GM23338 (cell line): ENCODE measurements around the gene BPIFB1.

Experiments
- POLR2AphosphoS5 ChIP-seq: IDR thresholded peaks from 2 replicates; pipeline ENCODE4 v1.6.1; 2016; ENCODE audit warnings: antibody characterized with exemption, low read depth
- ZNF114 ChIP-seq: fragments of 250-450 bp; sonication (Bioruptor Pico); IDR thresholded peaks from 2 replicates; pipeline ENCODE4 v1.5.0; 2020; ENCODE audit warnings: mild to moderate bottlenecking, moderate library complexity
- TF ChIP-seq, protein P1 (sequence below), 2 experiments: fragments of 200-600 bp in 1 of 2; sonication (generic) in 1 of 2; conservative IDR thresholded peaks; 2 replicates each; pipeline versions ENCODE4 v1.5.1 to v1.6.1; 2016 to 2017; ENCODE audit warnings: antibody characterized with exemption in 2 of 2, low read depth in 2 of 2, mild to moderate bottlenecking in 2 of 2, moderate library complexity in 1 of 2
- TF ChIP-seq, protein P2 (sequence below): fragments of 250-450 bp; sonication (Bioruptor Pico); IDR thresholded peaks from 2 replicates; pipeline ENCODE4 v1.5.0; 2020; ENCODE audit warnings: mild to moderate bottlenecking, moderate library complexity

DNA sequence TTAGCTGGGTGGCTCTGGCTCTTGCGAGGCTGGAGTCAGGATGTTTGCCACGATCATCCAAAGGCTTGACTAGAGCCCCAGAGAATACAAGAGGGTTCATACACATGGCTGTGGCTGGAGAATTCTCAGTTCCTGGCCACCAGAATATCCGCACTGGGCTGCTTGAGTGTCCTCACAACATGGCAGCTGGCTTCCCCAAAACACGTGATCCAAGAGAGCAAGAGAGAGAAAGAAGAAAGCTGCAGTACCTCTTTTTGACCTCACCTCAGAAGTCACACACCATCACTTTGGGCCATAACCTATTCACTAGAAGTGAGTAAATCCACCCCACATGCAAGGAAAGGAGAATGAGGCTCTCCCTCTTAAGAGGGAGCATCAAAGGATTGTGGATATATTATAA lies 21.5 kb upstream of the BPIFB1 start:
- TF ChIP-seq, protein P1, sequence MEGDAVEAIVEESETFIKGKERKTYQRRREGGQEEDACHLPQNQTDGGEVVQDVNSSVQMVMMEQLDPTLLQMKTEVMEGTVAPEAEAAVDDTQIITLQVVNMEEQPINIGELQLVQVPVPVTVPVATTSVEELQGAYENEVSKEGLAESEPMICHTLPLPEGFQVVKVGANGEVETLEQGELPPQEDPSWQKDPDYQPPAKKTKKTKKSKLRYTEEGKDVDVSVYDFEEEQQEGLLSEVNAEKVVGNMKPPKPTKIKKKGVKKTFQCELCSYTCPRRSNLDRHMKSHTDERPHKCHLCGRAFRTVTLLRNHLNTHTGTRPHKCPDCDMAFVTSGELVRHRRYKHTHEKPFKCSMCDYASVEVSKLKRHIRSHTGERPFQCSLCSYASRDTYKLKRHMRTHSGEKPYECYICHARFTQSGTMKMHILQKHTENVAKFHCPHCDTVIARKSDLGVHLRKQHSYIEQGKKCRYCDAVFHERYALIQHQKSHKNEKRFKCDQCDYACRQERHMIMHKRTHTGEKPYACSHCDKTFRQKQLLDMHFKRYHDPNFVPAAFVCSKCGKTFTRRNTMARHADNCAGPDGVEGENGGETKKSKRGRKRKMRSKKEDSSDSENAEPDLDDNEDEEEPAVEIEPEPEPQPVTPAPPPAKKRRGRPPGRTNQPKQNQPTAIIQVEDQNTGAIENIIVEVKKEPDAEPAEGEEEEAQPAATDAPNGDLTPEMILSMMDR (conservative IDR thresholded peaks at IDR 0.05; ENCODE audit: low read depth in 2 of 2), result no peak
- TF ChIP-seq, protein P2, sequence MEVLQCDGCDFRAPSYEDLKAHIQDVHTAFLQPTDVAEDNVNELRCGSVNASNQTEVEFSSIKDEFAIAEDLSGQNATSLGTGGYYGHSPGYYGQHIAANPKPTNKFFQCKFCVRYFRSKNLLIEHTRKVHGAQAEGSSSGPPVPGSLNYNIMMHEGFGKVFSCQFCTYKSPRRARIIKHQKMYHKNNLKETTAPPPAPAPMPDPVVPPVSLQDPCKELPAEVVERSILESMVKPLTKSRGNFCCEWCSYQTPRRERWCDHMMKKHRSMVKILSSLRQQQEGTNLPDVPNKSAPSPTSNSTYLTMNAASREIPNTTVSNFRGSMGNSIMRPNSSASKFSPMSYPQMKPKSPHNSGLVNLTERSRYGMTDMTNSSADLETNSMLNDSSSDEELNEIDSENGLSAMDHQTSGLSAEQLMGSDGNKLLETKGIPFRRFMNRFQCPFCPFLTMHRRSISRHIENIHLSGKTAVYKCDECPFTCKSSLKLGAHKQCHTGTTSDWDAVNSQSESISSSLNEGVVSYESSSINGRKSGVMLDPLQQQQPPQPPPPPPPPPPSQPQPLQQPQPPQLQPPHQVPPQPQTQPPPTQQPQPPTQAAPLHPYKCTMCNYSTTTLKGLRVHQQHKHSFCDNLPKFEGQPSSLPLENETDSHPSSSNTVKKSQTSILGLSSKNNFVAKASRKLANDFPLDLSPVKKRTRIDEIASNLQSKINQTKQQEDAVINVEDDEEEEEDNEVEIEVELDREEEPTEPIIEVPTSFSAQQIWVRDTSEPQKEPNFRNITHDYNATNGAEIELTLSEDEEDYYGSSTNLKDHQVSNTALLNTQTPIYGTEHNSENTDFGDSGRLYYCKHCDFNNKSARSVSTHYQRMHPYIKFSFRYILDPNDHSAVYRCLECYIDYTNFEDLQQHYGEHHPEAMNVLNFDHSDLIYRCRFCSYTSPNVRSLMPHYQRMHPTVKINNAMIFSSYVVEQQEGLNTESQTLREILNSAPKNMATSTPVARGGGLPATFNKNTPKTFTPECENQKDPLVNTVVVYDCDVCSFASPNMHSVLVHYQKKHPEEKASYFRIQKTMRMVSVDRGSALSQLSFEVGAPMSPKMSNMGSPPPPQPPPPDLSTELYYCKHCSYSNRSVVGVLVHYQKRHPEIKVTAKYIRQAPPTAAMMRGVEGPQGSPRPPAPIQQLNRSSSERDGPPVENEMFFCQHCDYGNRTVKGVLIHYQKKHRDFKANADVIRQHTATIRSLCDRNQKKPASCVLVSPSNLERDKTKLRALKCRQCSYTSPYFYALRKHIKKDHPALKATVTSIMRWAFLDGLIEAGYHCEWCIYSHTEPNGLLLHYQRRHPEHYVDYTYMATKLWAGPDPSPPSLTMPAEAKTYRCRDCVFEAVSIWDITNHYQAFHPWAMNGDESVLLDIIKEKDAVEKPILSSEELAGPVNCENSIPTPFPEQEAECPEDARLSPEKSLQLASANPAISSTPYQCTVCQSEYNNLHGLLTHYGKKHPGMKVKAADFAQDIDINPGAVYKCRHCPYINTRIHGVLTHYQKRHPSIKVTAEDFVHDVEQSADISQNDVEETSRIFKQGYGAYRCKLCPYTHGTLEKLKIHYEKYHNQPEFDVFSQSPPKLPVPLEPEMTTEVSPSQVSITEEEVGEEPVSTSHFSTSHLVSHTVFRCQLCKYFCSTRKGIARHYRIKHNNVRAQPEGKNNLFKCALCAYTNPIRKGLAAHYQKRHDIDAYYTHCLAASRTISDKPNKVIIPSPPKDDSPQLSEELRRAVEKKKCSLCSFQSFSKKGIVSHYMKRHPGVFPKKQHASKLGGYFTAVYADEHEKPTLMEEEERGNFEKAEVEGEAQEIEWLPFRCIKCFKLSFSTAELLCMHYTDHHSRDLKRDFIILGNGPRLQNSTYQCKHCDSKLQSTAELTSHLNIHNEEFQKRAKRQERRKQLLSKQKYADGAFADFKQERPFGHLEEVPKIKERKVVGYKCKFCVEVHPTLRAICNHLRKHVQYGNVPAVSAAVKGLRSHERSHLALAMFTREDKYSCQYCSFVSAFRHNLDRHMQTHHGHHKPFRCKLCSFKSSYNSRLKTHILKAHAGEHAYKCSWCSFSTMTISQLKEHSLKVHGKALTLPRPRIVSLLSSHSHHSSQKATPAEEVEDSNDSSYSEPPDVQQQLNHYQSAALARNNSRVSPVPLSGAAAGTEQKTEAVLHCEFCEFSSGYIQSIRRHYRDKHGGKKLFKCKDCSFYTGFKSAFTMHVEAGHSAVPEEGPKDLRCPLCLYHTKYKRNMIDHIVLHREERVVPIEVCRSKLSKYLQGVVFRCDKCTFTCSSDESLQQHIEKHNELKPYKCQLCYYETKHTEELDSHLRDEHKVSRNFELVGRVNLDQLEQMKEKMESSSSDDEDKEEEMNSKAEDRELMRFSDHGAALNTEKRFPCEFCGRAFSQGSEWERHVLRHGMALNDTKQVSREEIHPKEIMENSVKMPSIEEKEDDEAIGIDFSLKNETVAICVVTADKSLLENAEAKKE (CRISPR knock-in tag), result no peak
- no peak for TF ChIP-seq POLR2AphosphoS5
- TF ChIP-seq ZNF114 (CRISPR knock-in tag), result no peak
